Thyroid gland (tissue), 4 donors: Measurements from ENCODE around the gene MALAT1. TPM values are rescaled to one million over a fixed set of nuclear protein-coding genes. Genes with fewer than 3 reads are reported as not detected.

ENCODE experiments used
- DNase-seq, 2 donors: peaks; one replicate each; pipeline ENCODE4 v3.0.0-alpha.2; 2019
- H3K27ac ChIP-seq, 3 donors: fragments of 200-600 bp; sonication (generic); 1 replicate in 2 of 3; 2 replicates in 1 of 3; pipeline ENCODE4 v1.5.1; 2016 to 2019; ENCODE audit warnings: mild to moderate bottlenecking in 1 of 3, moderate library complexity in 1 of 3
- H3K27me3 ChIP-seq: fragments of 200-600 bp; sonication (generic); one replicate; pipeline ENCODE4 v1.5.1; 2019
- H3K36me3 ChIP-seq, 2 donors: fragments of 200-600 bp; sonication (generic); one replicate each; pipeline ENCODE4 v1.5.1; 2016 to 2019
- H3K4me1 ChIP-seq, 2 donors: fragments of 200-600 bp; sonication (generic); one replicate each; pipeline ENCODE4 v1.5.1; 2017 to 2019
- H3K4me3 ChIP-seq, 3 donors: fragments of 200-600 bp; sonication (generic); replicated peaks in 1 of 3; 1 replicate in 2 of 3; 2 replicates in 1 of 3; pipeline ENCODE4 v1.5.1; 2016; ENCODE audit warnings: mild to moderate bottlenecking in 1 of 3
- H3K9me3 ChIP-seq: fragments of 200-600 bp; sonication (generic); one replicate; pipeline ENCODE4 v1.5.1; 2017
- POLR2A ChIP-seq, 2 donors: fragments of 450-650 bp; IDR thresholded peaks; one replicate each; pipeline ENCODE4 v1.6.1; 2017; ENCODE audit warnings: antibody characterized with exemption in 2 of 2, mild to moderate bottlenecking in 2 of 2, moderate library complexity in 1 of 2
- WGBS, 2 donors: methylation state at CpG; one replicate each; pipeline ENCODE4 v1.1.5; 2017; 5-methylcytosine and 5-hydroxymethylcytosine counted together
- intact Hi-C: fragments of 100-400 bp; cut with DNase I; formaldehyde crosslinking; loops from one replicate; pipeline ENCODE4 v1.15.1; 2023
- total RNA-seq, 4 donors: library from RNA; depleted of rRNA; stranded (reverse); fragments of >200 nt; gene quantifications; one replicate each; pipeline ENCODE4 v1.2.3, GENCODE V29; 2016
- TF ChIP-seq, protein P1 (sequence below), 6 experiments: fragments of 200-600 bp in 3 of 6; fragments of 450-650 bp in 3 of 6; sonication (generic) in 3 of 6; IDR thresholded peaks; one replicate each; pipeline ENCODE4 v1.5.1; 2016 to 2019; ENCODE audit warnings: antibody characterized with exemption in 6 of 6, mild to moderate bottlenecking in 2 of 6, inconsistent platforms in 1 of 6, moderate library complexity in 1 of 6

The MALAT1 gene
- total RNA-seq, 4 donors from 2014 or later = 20,994 to 36,233 (median 26,043) TPM

DNA sequence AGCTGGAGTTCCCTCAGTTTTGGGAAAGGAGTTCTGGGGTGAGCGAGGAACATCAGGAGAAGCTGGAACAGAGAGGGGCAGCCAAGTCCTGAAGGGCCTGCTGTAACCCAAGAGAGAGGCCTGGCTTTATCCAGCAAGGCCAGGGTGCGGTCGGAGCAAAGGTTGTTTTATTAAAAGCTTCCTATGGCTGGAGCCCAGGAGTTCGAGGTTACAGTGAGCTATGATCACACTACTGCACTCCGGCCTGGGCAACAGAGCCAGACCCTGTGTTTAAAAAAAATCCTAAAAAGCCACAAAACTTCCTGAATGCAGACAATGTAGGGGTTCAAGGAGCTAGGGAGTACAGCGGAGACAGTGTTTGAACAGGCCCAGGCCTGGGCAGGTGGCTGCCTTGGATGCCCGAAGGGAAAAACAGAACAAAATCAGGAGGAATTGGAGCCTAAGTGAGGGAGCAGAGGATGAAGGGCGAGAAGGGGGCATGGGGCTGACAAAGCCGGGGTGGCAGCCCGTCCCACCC is 22.2 kb upstream of the MALAT1 start:
- peak in 1 of 2 donors; percentile 17 for DNase-seq

DNA sequence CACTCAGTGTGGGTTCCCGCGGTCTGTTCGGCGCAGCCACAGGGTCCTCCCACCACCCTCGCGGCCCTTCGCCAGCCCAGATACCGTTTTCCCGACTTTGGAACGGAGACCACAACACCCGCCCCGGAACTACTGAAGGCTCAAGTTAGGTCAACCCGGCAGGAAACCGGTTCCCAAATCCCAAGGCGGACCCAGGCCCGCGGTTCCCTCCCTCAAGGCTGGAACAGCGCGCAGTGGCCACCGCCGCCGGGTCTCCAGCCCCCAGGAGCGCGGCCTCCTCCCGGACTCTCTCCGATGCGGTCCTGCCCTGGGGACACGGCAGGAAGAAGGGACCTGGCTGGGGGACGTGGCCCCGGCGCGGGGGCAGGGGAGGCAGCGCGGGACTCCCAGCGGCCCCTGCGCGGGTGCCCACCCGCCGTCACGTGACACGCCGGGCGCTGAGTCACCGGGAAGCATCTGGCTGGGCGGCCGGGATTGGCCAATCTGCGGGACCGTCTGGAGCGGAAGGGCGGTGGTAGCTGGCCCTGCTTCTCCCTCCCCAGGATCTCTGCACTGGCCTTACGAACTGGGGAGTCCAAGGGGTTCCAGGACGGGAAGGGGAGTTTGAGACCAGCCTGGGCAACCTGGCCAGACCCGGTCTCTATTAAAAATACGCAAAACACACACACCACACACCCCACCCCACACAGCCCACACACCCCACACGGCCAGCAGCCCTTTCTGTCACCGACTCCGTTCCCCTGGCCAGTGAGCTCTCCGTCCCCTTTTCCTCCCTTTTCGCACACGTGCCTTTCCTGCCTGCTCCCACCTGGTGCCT is 21.5 kb upstream of the MALAT1 start:
- TF ChIP-seq POLR2A (IDR thresholded peaks at IDR 0.05) = peak; percentile 61 to 98
- TF ChIP-seq, protein P1, sequence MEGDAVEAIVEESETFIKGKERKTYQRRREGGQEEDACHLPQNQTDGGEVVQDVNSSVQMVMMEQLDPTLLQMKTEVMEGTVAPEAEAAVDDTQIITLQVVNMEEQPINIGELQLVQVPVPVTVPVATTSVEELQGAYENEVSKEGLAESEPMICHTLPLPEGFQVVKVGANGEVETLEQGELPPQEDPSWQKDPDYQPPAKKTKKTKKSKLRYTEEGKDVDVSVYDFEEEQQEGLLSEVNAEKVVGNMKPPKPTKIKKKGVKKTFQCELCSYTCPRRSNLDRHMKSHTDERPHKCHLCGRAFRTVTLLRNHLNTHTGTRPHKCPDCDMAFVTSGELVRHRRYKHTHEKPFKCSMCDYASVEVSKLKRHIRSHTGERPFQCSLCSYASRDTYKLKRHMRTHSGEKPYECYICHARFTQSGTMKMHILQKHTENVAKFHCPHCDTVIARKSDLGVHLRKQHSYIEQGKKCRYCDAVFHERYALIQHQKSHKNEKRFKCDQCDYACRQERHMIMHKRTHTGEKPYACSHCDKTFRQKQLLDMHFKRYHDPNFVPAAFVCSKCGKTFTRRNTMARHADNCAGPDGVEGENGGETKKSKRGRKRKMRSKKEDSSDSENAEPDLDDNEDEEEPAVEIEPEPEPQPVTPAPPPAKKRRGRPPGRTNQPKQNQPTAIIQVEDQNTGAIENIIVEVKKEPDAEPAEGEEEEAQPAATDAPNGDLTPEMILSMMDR (IDR thresholded peaks at IDR 0.05) = no peak

More for the DNA sequence above, 22.2 kb upstream of the MALAT1 start:
- Histone ChIP-seq H3K27ac (peak overlapping the region; percentile 100), H3K9me3 (no peaks in the 10 kb centered on the region), H3K36me3 (no peaks in the 10 kb centered on the region), H3K27me3 (no peaks in the 10 kb centered on the region), H3K4me1 (peaks cover 47 to 62% of the 10 kb centered on the region in 2 donors), H3K4me3 (peak overlapping the region; percentile 46 to 88 (median 65))
- 16% methylated on average over 10 of the region's 10 CpGs for WGBS, 2 donors
- TF ChIP-seq, protein P1 (IDR thresholded peaks at IDR 0.05) = no peak
- TF ChIP-seq POLR2A (IDR thresholded peaks at IDR 0.05) = no peak
- intact Hi-C loops = no loop called here

DNA sequence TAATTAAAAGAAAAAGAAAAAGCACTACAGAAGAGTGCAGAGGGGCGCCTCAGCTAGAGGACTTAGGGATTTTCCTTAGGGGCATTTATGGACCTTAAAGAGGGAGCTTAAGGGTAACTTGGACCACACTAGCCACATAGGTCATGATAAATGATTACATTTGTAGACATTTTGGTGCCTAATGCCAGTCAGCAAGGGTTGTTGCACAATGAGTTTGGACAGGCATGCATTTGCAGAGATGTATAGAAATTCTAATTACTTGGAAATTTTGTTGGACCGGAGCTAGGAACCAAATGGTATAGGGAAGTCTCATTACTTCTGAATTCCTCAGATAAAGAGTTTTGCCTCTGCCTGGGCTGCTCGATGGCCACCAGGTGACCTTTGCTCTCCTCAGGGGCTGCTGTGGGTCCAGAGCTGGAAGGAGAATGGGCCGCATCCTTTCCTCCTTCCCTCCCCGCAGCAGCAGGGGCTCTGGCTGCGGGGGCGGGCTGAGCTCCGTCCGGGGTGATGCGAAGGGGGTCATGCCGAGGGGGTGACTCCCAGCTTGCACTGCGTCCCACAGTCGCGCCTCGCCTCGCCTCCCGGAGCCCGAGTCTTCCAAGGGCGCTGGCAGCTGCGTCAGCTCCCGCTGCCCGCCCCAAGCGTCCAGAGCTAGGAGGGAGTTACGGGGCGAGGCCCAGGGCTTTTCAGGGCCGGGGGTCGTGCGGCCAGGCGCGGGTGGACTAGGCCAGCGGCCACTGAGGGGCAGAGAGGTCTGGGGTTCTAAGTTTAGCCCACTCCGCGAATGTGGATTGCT is 20.3 kb upstream of the MALAT1 start:
- TF ChIP-seq, protein P1 (IDR thresholded peaks at IDR 0.05) = no peak
- no peak for TF ChIP-seq POLR2A (IDR thresholded peaks at IDR 0.05)
- 48 to 61% methylated on average over 14 to 23 of the region's 33 CpGs for WGBS, 2 donors
- H3K27me3 ChIP-seq = no peaks in the 10 kb centered on the region
- H3K27ac ChIP-seq = peak overlapping the region; percentile 100
- H3K4me1 ChIP-seq = peaks cover 30 to 47% of the 10 kb centered on the region in 2 donors
- intact Hi-C loops = no loop called here
- no peaks in the 10 kb centered on the region for H3K9me3 ChIP-seq
- DNase-seq = peak in 1 of 2 donors; percentile 25
- H3K4me3 ChIP-seq = no peak overlapping the region
- H3K36me3 ChIP-seq = no peaks in the 10 kb centered on the region

More for the DNA sequence above, 21.5 kb upstream of the MALAT1 start:
- no peaks in the 10 kb centered on the region for H3K9me3 ChIP-seq
- intact Hi-C loops = no loop called here
- no peaks in the 10 kb centered on the region for H3K27me3 ChIP-seq
- WGBS, 2 donors = 0 to 1% methylated on average over 24 to 27 of the region's 60 CpGs
- H3K27ac ChIP-seq = peak overlapping the region; percentile 100
- H3K4me1 ChIP-seq = peaks cover 40 to 58% of the 10 kb centered on the region in 2 donors
- H3K36me3 ChIP-seq = no peaks in the 10 kb centered on the region
- peak overlapping the region; percentile 46 to 88 (median 65) for H3K4me3 ChIP-seq
- peak; percentile 98 for DNase-seq

DNA sequence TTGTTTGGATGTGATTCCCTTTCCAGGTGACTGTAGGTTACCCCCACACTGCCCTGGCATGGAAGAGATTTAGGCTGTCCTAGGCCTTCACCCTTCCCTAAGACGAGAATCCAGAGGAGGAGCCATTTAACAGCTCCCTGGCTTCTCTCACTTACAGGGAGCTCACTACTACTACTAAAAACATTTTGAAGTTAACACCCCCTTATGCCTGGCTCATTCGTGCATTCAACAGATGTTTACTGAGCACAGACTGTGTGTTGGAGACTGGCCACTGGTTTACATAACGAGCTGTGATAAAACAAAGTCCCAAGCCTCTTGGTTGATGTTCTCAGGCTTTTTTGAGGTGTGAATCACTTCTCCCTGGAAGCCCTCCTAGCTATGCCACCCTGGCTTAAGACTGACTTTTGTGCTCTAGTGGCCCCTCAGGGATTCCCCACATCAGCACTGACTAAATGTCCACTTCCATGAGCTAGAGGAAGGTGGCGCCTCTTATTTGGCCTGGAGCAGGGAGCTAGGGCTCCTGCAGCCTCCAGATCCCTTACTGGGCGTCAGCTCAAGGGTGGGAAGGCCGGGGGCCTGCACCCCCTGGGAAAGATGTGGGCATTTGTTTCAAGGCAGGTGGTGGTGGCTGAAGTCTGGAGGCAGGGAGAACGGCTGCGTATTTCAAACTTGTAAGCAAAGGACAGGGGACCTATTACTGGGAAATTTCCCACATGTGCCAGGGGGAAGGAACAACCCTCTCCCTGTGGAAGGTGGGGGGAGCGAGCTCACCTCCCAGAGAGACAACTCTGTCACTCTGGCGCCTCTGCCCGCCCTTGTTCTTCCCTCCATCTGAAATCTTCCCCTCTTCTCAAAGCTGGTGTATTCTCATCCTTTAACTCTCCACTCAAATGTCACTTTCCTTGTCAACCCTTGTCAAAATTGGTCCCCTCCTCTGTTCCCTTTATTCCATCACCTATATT is 19.4 kb upstream of the MALAT1 start:
- intact Hi-C loops = no loop called here

More for the DNA sequence above, 19.4 kb upstream of the MALAT1 start:
- H3K27me3 ChIP-seq = no peaks in the 10 kb centered on the region
- no peak overlapping the region for H3K4me3 ChIP-seq
- no peaks in the 10 kb centered on the region for H3K9me3 ChIP-seq
- H3K4me1 ChIP-seq = peaks cover 30 to 45% of the 10 kb centered on the region in 2 donors
- 54 to 58% methylated on average over 11 of the region's 11 CpGs for WGBS, 2 donors
- peak; percentile 47 to 56 for DNase-seq
- TF ChIP-seq, protein P1 (IDR thresholded peaks at IDR 0.05) = peak in 3 of 6 experiments; percentile 15 to 26 (median 15)
- TF ChIP-seq POLR2A (IDR thresholded peaks at IDR 0.05) = peak in 1 of 2 donors; percentile 66
- H3K27ac ChIP-seq = peak overlapping the region; percentile 100
- no peaks in the 10 kb centered on the region for H3K36me3 ChIP-seq
